Cardiac septum (tissue), 1 donor: Measurements from ENCODE around the gene ZP1. TPM values are rescaled to one million over a fixed set of nuclear protein-coding genes. Genes with fewer than 3 reads are reported as not detected.

ENCODE experiments used
- DNase-seq: peaks from one replicate; pipeline ENCODE4 v3.0.0-alpha.2; 2020; ENCODE audit warnings: low spot score
- intact Hi-C: fragments of 100-400 bp; cut with DNase I; formaldehyde crosslinking; loops from one replicate; pipeline ENCODE4 v1.14.0; 2022
- total RNA-seq: library from RNA; stranded (reverse); fragmentation: NEBNext Ultra II Directional; extraction: Animal tissue kit (Norgen Biotek cat#: 25700); gene quantifications from one replicate; pipeline ENCODE4 v1.2.1, GENCODE V29; 2021
- donor health status: DM: no; HTN: no; CAD: no.

The ZP1 gene
- total RNA-seq, 1 donor from 2014 or later = not detected

DNA sequence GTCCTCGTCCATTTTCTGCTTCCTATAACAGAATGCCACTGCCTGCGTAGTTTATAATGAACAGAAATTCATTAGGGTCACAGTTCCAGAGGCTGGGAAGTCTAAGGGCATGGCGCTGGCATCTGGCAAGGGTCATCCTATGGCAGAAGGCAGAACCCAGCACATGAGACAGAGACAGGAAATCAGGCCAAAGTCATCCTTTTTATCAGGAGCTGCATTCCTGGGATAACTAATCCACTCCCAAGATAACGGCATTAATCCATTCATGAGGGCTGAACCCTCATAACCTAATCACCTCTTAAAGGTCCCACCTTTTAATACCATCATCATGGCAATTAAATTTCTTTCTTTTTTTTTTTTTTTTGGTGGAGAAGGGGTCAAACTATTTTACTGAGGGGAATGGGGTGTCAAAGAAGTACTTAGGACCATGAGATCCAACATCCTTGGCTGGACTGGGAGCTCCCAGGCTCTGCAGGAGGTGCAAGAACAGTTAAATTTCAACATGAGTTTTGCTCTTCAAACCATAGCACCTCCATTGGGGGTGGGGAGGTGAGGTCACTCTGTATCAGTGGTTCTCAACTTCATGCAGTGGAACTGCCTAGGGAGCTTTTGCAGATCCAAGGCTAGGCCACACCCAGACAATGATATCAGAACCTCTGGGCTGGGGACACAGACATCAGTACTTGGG, 51.1 kb downstream of the ZP1 start:
- intact Hi-C loops = no loop called here
- no peak for DNase-seq

DNA sequence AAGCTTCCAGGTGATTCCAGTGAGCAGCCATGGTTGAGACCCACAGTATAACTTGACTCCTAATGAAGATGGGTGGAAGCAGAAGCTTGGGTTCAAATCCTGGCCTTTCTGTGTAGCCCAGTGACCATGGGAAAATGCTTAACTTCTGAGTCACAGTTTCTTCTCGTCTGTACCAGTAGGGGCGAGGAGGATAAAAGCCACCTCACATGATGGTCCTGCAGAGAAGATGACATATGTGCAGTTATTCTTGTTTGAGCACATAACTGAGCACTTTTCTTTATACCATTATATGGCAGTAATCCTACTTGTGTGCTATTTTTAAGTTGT, 51.6 kb downstream of the ZP1 start:
- no peak for DNase-seq
- intact Hi-C loops = no loop called here

DNA sequence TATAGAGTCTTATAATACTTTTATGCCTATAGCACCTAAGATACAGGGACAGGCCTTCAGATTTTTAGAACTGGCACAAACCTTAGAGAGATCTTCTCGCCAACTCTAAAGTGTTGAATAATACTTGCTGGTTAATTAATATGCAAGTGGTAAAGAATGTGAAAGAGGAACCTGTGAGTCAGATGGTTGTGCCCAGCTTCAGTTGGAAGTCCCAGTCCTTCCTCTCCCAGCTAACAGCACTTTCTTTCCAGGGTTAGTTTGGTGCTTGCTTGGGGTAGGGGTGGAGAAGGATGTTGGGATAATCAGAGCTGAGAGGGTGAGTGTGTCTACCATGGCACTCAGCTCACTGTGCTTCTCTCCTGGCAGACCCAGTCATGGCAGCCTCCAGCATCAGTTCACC, 52.0 kb downstream of the ZP1 start:
- intact Hi-C loops = no loop called here
- DNase-seq = no peak

DNA sequence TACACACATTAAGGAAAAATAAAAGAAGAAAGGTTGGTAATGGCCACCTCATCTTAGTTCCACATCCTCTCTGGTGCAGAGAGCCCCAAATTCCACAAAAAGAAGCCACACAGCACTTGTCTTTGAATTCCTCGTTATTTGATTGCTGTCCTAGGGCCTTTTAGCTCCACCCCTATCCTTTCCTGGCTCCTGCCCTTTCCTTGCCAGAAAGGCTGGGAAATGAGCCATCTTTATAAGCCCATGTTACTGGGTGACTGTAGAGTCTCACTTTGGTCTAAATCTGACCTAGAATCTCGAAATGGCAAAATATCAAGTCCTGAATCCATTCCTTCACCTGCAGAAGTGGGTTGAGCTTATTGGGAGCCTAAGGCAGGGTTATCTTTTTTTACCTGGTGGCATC, 52.6 kb downstream of the ZP1 start:
- intact Hi-C loops = no loop called here

DNA sequence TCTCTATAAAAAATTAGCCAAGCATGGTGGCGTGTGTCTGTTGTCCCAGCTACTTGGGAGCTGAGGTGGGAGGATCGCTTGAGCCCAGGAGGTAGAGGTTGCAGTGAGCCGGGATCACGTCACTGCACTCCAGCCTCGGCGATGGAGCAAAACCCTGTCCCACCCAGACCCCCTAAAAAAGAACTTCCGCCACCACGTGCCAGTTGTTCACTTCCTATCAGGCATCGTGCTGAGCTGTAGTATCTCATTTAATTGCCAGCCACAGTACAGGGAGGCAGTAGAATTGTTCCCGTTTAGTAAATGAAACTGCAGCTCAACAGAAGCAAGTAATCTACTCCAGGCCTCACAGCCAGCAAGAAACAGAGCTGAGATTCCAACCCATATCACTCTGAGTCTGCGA, 53.9 kb downstream of the ZP1 start:
- intact Hi-C loops = no loop called here
- no peak for DNase-seq

More for the DNA sequence above, 52.6 kb downstream of the ZP1 start:
- no peak for DNase-seq

DNA sequence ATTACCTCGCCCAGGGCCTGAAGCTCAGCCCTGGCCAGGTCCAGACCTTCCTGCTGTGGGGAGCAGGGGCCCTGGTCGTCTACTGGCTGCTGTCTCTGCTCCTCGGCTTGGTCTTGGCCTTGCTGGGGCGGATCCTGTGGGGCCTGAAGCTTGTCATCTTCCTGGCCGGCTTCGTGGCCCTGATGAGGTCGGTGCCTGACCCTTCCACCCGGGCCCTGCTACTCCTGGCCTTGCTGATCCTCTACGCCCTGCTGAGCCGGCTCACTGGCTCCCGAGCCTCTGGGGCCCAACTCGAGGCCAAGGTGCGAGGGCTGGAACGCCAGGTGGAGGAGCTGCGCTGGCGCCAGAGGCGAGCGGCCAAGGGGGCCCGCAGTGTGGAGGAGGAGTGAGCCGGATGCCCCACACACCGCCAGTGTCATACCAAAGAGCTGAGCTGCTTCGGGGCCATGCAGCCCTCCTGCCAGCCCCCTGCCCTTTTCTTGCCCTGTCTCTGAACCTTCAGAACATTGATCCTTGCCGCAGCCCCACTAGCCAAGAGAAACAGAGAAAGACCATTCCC, 54.5 kb downstream of the ZP1 start:
- intact Hi-C loops = no loop called here
- no peak for DNase-seq

DNA sequence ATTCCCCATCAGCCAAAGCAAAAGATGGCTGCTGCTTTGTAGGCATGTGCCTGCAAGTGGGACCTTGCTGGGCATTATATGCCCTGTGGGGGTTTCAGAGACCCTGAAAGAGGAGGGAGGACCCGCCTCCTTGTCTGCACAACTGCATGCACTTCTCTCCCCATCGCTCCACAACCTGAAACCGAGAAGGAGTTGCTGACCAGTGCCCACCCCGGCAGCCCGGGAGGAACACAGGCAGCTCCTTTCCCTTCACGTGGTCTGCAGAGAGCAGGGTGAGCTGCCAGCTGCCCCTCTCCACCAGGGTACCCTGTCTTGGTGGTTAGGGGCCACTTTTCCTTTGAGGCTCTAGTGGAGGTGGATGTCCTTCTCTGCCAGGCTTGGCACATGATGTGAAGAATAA, 55.6 kb downstream of the ZP1 start:
- intact Hi-C loops = no loop called here
- DNase-seq = no peak

DNA sequence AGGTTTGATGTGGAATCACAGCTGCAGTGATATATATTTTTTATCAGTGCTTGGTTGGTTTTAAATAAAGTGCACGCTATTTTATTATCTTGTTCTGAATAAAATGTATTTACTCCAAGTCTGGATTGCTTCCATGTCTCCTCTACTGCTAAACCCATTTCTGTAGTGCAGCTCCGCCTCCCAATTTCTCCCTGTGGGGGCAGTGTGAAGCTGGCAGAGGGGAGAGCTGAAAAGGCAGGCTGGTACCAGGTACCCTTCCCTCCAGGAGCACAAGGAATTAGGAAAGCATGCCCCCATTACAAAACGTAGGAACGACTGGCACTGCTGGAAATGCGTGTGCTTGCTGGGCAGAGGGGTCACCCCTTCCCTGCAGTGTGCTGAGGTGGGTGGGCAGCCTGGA, 56.0 kb downstream of the ZP1 start:
- no peak for DNase-seq
- intact Hi-C loops = no loop called here

DNA sequence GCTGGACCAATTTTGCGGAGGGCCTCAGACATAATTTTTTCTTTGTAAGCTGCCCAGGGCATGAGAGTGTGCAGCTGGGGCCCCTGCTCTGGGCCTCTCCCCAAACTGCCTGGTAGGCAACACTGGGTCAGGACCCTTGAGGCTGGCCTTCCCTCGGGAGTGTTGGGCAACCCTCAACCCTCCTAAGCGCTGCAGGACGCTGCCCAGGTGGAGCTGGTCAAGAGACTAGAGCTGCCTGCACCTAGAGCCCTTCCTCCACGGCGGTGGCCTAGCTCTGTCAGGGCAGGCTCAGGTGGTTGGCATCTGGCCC, 56.4 kb downstream of the ZP1 start:
- intact Hi-C loops = no loop called here
- no peak for DNase-seq

DNA sequence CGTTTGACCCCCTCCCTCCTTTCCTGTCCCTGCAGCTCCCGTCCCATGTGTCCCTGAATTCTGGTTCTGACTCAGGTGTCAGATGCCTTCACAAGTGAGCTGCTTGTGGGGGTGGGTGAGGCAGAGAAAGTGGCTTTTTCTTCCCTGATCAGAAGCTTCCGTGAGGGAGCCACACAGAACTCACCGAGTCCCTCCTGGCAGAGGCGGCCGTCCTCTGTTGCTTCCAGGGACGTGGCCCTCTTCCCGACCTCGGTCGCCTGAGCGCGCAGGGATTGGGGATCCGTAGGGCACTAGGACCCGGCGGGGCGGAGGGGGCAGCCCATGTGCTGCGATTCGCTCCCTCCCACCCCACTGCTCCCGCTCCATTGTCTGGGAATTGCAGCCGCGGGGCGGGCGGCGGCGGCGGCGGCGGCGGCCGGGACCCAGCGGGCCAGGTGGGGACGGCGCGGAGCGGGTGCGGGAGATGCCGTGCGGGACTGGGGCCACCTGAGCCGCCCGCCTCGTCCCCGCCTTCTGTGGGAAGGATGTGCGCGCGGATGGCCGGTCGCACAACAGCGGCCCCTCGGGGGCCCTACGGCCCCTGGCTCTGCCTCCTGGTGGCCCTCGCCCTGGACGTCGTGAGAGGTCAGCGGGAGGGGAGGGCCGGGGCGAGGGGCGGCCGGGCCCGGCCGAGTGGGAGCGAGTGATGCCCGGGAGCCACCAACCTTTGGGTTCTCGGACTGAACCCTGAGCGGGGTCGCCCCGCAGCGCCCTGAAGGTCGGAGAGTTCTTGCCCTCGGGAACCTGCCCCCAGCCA, 57.0 kb downstream of the ZP1 start, which contains the start of gene TMEM132A:
TSS of gene TMEM132A (plus strand) at position 351 of the 796 bp plus-strand sequence. CDS start at position 525, 174 bp downstream.
- intact Hi-C loops = no loop called here
- peak; percentile 88 for DNase-seq

Other genes with a start within 250 kb of the ZP1 start
- not detected for gene MS4A8, start 167.9 kb upstream of the ZP1 start, total RNA-seq
- not detected for gene MS4A18, start 142.8 kb upstream of the ZP1 start, total RNA-seq
- gene MS4A15, start 110.7 kb upstream of the ZP1 start, total RNA-seq = not detected
- gene MS4A10, start 82.2 kb upstream of the ZP1 start, total RNA-seq = not detected
- gene CCDC86, start 25.4 kb upstream of the ZP1 start, total RNA-seq = 10.3 TPM
- gene PTGDR2, start 11.6 kb upstream of the ZP1 start, total RNA-seq = 0.89 TPM
- 32.5 TPM for gene PRPF19, start 39.0 kb downstream of the ZP1 start, total RNA-seq
- 80.2 TPM for gene TMEM109, start 46.6 kb downstream of the ZP1 start, total RNA-seq
- 4.9 TPM for gene TMEM132A, start 56.9 kb downstream of the ZP1 start, total RNA-seq
- 11.6 TPM for gene SLC15A3, start 84.6 kb downstream of the ZP1 start, total RNA-seq
- gene CD6, start 104.1 kb downstream of the ZP1 start, total RNA-seq = 0.86 TPM
- gene CD5, start 234.9 kb downstream of the ZP1 start, total RNA-seq = not detected